Adrenal gland (tissue), 12 donors: ENCODE results near the gene AGPAT4. TPM values are rescaled to one million over a fixed set of nuclear protein-coding genes. Genes with fewer than 3 reads are reported as not detected.

Experiments used
- DNase-seq, 7 donors: peaks; one replicate each; pipeline ENCODE4 v3.0.0-alpha.2; 2019 to 2020
- H3K27ac ChIP-seq, 5 donors: fragments of 200-600 bp; sonication (generic) in 4 of 5; 1 replicate in 3 of 5; 2 replicates in 2 of 5; pipeline versions ENCODE4 v1.5.1 to v1.8.0; 2016 to 2020; ENCODE audit warnings: mild to moderate bottlenecking in 1 of 5
- H3K27me3 ChIP-seq: fragments of 200-600 bp; 2 replicates; pipeline ENCODE4 v1.8.0; 2021
- H3K36me3 ChIP-seq, 2 donors: fragments of 200-600 bp; replicated peaks in 1 of 2; 1 replicate in 1 of 2; 2 replicates in 1 of 2; pipeline versions ENCODE4 v1.5.1 to v1.8.0; 2018 to 2022
- H3K4me1 ChIP-seq, 2 donors: fragments of 200-600 bp; replicated peaks in 1 of 2; 1 replicate in 1 of 2; 2 replicates in 1 of 2; pipeline versions ENCODE4 v1.5.1 to v1.8.0; 2018 to 2021
- H3K4me3 ChIP-seq, 4 donors: fragments of 200-600 bp; sonication (generic) in 3 of 4; one replicate each; pipeline ENCODE4 v1.5.1; 2016 to 2018
- H3K9me3 ChIP-seq, 3 donors: fragments of 200-600 bp; sonication (generic) in 1 of 3; replicated peaks in 1 of 3; 1 replicate in 2 of 3; 2 replicates in 1 of 3; pipeline versions ENCODE4 v1.5.1 to v1.8.0; 2016 to 2021
- CTCF ChIP-seq, 6 experiments: fragments of 450-650 bp in 4 of 6; fragments of 200-600 bp in 2 of 6; sonication (generic) in 1 of 6; IDR thresholded peaks; 1 replicate in 5 of 6; 2 replicates in 1 of 6; pipeline versions ENCODE4 v1.5.1 to v1.8.0; 2016 to 2021; ENCODE audit warnings: antibody characterized with exemption in 6 of 6, mild to moderate bottlenecking in 2 of 6, moderate library complexity in 1 of 6
- POLR2A ChIP-seq, 2 donors: fragments of 450-650 bp; IDR thresholded peaks; one replicate each; pipeline ENCODE4 v1.6.1; 2017; ENCODE audit warnings: antibody characterized with exemption in 2 of 2, mild to moderate bottlenecking in 2 of 2, moderate library complexity in 1 of 2
- WGBS, 4 donors: extraction: QIAGEN DNeasy Blood & Tissue Kit in 2 of 4; methylation state at CpG; one replicate each; pipeline versions ENCODE4 v1.1.5 to v1.1.7; 2013 to 2017; 5-methylcytosine and 5-hydroxymethylcytosine counted together
- intact Hi-C, 2 donors: fragments of 100-400 bp; cut with DNase I; formaldehyde crosslinking; loops; one replicate each; pipeline versions ENCODE4 v1.14.1 to v1.15.0; 2022 to 2023
- polyA plus RNA-seq, 3 donors: library from polyadenylated mRNA; stranded (reverse); fragments of 200-250 nt in 2 of 3; fragments of 350-450 nt in 1 of 3; fragmentation: Illumina TruSeq in 1 of 3; extraction: RNeasy Lipid Tissue Mini Kit (QIAGEN cat#74804) in 1 of 3; gene quantifications; one replicate each; pipeline ENCODE4 v1.2.3, GENCODE V29; 2013 to 2014
- total RNA-seq, 9 donors: library from RNA; depleted of rRNA in 4 of 9; stranded (reverse); fragments of >200 nt in 4 of 9; fragments of 120-200 nt in 1 of 9; fragmentation: NEBNext Ultra II Directional in 1 of 9; extraction: Animal tissue kit (Norgen Biotek cat#: 25700) in 1 of 9; gene quantifications; one replicate each; pipeline versions ENCODE4 v1.1.0 to v1.2.4, GENCODE V29; 2013 to 2023
- donor health status: healthy with polysubstance abuse.
- donor health status: Bipolar disorder and iron deficiency.
- donor health status: DM: yes; HTN: yes; CAD: no.
- donor health status: DM: no; HTN: no; CAD: no.
- donor health status: DM: no; HTN: no; CAD: no.
- donor health status: DM: yes; HTN: yes; CAD: no.

AGPAT4 gene
- total and polyA plus RNA-seq, 12 donors = 2.2 to 13.1 (median 3.7) TPM

GRCh38 chr6:161139304-161139765, 134.5 kb downstream of the AGPAT4 start:
- no peaks in the 10 kb centered on the region for H3K27me3 ChIP-seq
- WGBS, 4 donors = 90 to 97% (median 95%) methylated on average over 3 to 18 of the region's 18 CpGs
- no peak for DNase-seq
- H3K36me3 ChIP-seq = no peaks in the 10 kb centered on the region
- H3K4me1 ChIP-seq = no peaks in the 10 kb centered on the region
- TF ChIP-seq POLR2A (IDR thresholded peaks at IDR 0.05) (no peak), CTCF (IDR thresholded peaks at IDR 0.05) (no peak)
- H3K4me3 ChIP-seq = no peak overlapping the region
- no peaks in the 10 kb centered on the region for H3K9me3 ChIP-seq
- H3K27ac ChIP-seq = no peak overlapping the region
- intact Hi-C loops = no loop called here

GRCh38 chr6:161138543-161139303, 135.1 kb downstream of the AGPAT4 start:
- no peak overlapping the region for H3K27ac ChIP-seq
- H3K27me3 ChIP-seq = no peaks in the 10 kb centered on the region
- intact Hi-C loops = no loop called here
- 90 to 94% (median 93%) methylated on average over 10 to 23 of the region's 23 CpGs for whole genome bisulfite sequencing, 4 donors
- no peaks in the 10 kb centered on the region for H3K9me3 ChIP-seq
- no peaks in the 10 kb centered on the region for H3K4me1 ChIP-seq
- H3K36me3 ChIP-seq = no peaks in the 10 kb centered on the region
- TF ChIP-seq POLR2A (IDR thresholded peaks at IDR 0.05) = no peak
- TF ChIP-seq CTCF (IDR thresholded peaks at IDR 0.05) = no peak
- H3K4me3 ChIP-seq = no peak overlapping the region
- no peak for DNase-seq

GRCh38 chr6:161137839-161138542, 135.9 kb downstream of the AGPAT4 start:
- H3K4me1 ChIP-seq = no peaks in the 10 kb centered on the region
- DNase-seq = no peak
- TF ChIP-seq CTCF (IDR thresholded peaks at IDR 0.05) (no peak), POLR2A (IDR thresholded peaks at IDR 0.05) (no peak)
- H3K9me3 ChIP-seq = no peaks in the 10 kb centered on the region
- intact Hi-C loops = no loop called here
- H3K4me3 ChIP-seq = no peak overlapping the region
- H3K27me3 ChIP-seq = no peaks in the 10 kb centered on the region
- no peaks in the 10 kb centered on the region for H3K36me3 ChIP-seq
- 94 to 96% (median 95%) methylated on average over 12 of the region's 12 CpGs for WGBS, 4 donors
- no peak overlapping the region for H3K27ac ChIP-seq

- Histone ChIP-seq H3K4me3 (no peak overlapping the region), H3K27me3 (no peaks in the 10 kb centered on the region), H3K27ac (no peak overlapping the region), H3K4me1 (no peaks in the 10 kb centered on the region), H3K9me3 (no peaks in the 10 kb centered on the region), H3K36me3 (no peaks in the 10 kb centered on the region)
- TF ChIP-seq POLR2A (IDR thresholded peaks at IDR 0.05) (no peak), CTCF (IDR thresholded peaks at IDR 0.05) (no peak)
- intact Hi-C loops = no loop called here
- 88 to 95% (median 94%) methylated on average over 11 of the region's 11 CpGs for WGBS, 4 donors
- no peak for DNase-seq
Observed at GRCh38 chr6:161137320-161137719, 136.5 kb downstream of the AGPAT4 start.
